Measurements from ENCODE around the gene SOX13.
"Not testable (repeated sequence)": the region's sequence is repeated elsewhere in the genome, so short reads cannot be mapped to it uniquely, and the experiment has no call there.

The SOX13 gene

DNA sequence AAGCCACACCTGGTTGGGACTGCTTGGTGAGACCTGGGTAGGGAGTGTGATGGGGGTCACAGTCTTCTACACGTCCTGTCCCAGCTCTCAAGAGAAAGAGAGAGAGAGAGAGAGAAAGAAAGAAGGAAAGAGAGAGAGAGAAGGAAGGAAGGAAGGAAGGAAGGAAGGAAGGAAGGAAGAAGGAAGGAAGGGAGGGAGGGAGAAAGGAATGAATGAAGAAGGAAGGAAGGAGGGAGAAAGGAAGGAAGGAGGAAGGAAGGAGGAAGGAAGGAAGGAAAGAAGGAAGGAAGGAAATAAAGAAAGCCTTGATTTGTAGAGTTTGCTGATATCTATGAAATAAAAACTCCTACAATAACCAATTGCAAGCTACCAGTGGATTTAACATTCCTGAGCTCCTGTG, 28.5 kb upstream of the SOX13 start:
- FAIRE-seq = no peak
- no peak for DNase-seq (ENCODE audit: insufficient read length, low spot score)
- TF ChIP-seq POLR2A (IDR thresholded peaks at IDR 0.05; ENCODE audit: low read depth, low read length) = no peak

GRCh38 chr1:204045430-204045829, 27.5 kb upstream of the SOX13 start:
- no peak for TF ChIP-seq POLR2A (IDR thresholded peaks at IDR 0.05; ENCODE audit: low read depth, low read length)
- no peak for DNase-seq (ENCODE audit: insufficient read length, low spot score)
- FAIRE-seq = no peak

GRCh38 chr1:204046346-204046745, 26.6 kb upstream of the SOX13 start:
- FAIRE-seq (no peak), DNase-seq (ENCODE audit: insufficient read length, low spot score) (no peak)
- no peak for TF ChIP-seq POLR2A (IDR thresholded peaks at IDR 0.05; ENCODE audit: low read depth, low read length)

DNA sequence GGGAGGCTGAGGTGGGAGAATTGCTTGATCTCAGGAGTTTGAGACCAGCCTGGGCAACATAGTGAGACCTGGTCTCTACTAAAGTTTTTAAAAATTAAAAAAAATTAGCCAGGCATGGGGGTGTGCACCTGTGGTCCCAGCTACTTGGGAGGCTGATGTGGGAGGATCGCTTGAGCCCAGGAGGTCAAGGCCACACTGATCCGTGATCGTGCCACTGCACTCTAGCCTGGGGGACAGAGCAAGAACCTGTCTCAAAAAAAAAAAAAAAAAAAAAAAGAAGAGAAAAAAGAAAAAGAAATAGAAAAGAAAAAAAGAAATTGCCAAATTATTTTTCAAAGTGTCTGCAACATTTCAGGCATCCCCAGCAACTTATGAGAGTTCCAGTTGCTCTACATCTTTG, 24.1 kb upstream of the SOX13 start:
- not testable (repeated sequence) for DNase-seq (ENCODE audit: insufficient read length, low spot score); FAIRE-seq

- FAIRE-seq (no peak), DNase-seq (ENCODE audit: insufficient read length, low spot score) (no peak)
- TF ChIP-seq POLR2A (IDR thresholded peaks at IDR 0.05; ENCODE audit: low read depth, low read length) = no peak
Observed at GRCh38 chr1:204051258-204051657, 21.7 kb upstream of the SOX13 start.

DNA sequence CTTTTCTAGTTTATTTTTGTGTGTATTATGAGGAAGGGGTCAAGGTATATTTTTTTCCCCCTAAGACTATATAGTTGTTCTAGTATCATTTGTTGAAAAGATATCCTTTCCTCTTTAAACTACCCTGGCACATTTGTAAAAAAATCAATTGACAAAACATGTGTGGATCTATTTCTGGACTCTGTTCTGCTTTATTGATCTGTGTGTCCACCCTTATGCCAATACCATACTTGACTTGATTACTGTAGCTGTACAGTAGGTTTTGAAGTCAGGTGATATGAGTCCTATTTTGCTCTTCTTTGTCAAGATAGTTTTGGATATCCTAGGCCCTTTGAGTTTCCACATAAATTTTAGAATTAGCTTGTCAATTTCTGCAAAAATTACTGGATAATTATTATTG, 21.2 kb upstream of the SOX13 start:
- no peak for TF ChIP-seq POLR2A (IDR thresholded peaks at IDR 0.05; ENCODE audit: low read depth, low read length)
- no peak for DNase-seq (ENCODE audit: insufficient read length, low spot score)
- no peak for FAIRE-seq

- DNase-seq (ENCODE audit: insufficient read length, low spot score) = no peak
- FAIRE-seq = no peak
- TF ChIP-seq POLR2A (IDR thresholded peaks at IDR 0.05; ENCODE audit: low read depth, low read length) = no peak
Observed at GRCh38 chr1:204053893-204054292, 19.0 kb upstream of the SOX13 start.

DNA sequence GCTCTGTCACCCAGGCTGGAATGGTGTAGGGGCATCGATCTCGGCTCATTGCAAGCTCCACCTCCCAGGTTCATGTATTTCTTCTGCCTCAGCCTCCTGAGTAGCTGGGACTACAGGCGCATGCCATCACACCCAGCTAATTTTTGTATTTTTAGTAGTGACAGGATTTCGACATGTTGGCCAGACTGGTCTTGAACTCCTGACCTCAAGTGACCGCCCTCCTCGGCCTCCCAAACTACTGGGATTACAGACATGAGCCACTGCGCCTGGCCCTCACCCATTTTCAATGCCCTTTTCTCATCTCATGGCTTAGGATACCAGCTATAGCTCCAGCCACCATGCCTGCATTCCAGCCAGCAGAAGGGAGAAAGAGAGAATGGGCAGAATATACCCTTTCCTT, 12.9 kb upstream of the SOX13 start:
- FAIRE-seq = no peak
- DNase-seq (ENCODE audit: insufficient read length, low spot score) = no peak
- TF ChIP-seq POLR2A (IDR thresholded peaks at IDR 0.05; ENCODE audit: low read depth, low read length) = no peak

GRCh38 chr1:204062106-204062505, 10.8 kb upstream of the SOX13 start:
- DNase-seq (ENCODE audit: insufficient read length, low spot score) (no peak), FAIRE-seq (no peak)
- TF ChIP-seq POLR2A (IDR thresholded peaks at IDR 0.05; ENCODE audit: low read depth, low read length) = no peak

DNA sequence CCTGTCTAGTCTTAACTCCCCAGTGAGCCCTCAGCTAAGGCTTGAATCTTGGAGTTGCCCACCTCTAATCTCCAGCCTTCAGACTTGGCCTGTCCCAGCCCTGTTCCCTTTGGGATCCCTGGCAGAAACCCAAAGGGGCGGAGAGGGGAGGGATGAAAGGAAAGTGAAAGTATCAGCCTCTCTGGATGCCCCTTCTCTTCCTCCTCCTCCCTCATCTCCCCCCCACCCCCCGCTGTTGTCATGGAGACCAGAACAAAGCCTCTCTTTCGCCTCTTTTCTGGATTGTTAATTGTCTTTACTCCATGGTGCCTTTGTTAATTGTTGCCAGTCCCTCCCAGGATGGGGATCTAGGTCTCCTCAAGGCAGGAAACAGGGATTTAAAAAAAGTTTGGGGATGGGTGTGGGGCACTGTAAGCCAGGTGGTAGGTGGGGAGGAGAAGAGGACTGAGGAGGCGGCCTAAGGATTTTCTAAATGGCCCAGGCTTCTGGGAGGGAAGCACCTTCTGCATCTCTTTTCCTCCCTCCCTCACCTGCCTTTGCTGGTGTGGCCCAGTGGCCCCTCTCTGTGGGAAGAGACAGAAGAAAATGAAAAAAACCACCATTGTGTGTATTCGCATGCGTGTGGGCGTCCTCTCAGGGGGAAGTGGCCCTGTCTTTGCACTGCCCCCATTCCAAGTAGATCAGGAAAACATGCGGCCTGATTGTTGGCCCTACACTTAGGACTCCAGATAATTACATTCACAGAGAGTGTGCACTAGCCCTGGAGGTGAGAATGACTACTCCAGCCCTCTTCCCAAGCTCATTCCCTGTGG, 7.5 kb upstream of the SOX13 start:
- FAIRE-seq = no peak
- no peak for DNase-seq (ENCODE audit: insufficient read length, low spot score)
- TF ChIP-seq POLR2A (IDR thresholded peaks at IDR 0.05; ENCODE audit: low read depth, low read length) = no peak

DNA sequence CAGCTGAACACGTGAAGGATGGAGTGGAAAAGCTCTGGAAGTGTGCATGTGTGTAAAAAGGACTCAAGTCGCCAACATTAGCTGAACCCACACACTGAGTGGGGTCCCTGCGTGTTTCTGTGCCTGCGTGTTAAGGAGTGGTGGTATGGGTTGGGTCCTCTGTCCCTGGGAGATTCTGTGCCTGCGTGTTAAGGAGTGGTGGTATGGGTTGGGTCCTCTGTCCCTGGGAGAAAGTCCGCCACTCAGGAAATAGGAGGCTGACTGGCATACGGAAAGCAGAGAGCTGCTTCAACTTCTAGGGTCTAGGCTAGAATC, 7.0 kb upstream of the SOX13 start:
- no peak for TF ChIP-seq POLR2A (IDR thresholded peaks at IDR 0.05; ENCODE audit: low read depth, low read length)
- FAIRE-seq = no peak
- no peak for DNase-seq (ENCODE audit: insufficient read length, low spot score)

DNA sequence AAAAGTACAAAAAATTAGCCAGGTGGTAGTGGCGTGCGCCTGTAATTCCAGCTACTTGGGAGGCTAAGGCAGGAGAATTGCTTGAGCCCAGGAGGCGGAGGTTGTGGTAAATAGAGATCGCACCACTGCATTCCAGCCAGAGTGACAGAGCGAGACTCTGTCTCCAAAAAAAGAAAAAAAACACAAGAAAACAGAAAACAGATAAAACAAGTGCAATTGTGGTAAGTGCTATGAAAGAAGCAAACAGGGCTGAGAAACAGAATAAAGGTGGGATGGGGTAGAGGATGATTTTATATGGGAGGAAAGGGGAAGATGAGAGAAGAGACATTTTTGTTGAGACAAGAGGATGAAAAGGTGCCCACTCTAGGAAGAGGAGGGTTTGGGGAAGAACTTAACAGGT, 5.0 kb upstream of the SOX13 start:
- TF ChIP-seq POLR2A (IDR thresholded peaks at IDR 0.05; ENCODE audit: low read depth, low read length) = no peak
- FAIRE-seq = no peak
- DNase-seq (ENCODE audit: insufficient read length, low spot score) = no peak

GRCh38 chr1:204069887-204070286, 3.0 kb upstream of the SOX13 start:
- no peak for FAIRE-seq
- no peak for DNase-seq (ENCODE audit: insufficient read length, low spot score)
- TF ChIP-seq POLR2A (IDR thresholded peaks at IDR 0.05; ENCODE audit: low read depth, low read length) = no peak

GRCh38 chr1:204070895-204071294, 2.0 kb upstream of the SOX13 start:
- TF ChIP-seq POLR2A (IDR thresholded peaks at IDR 0.05; ENCODE audit: low read depth, low read length) = no peak
- FAIRE-seq (no peak), DNase-seq (ENCODE audit: insufficient read length, low spot score) (no peak)

- FAIRE-seq (no peak), DNase-seq (ENCODE audit: insufficient read length, low spot score) (no peak)
Observed at GRCh38 chr1:204073837-204074273, 940 bp downstream of the SOX13 start.

More at GRCh38 chr1:204073837-204074273, 940 bp downstream of the SOX13 start:
- no peak for TF ChIP-seq POLR2A (IDR thresholded peaks at IDR 0.05; ENCODE audit: low read depth, low read length)

Measured in H54 (cell line).